ENCODE results near the gene SNCAIP. TPM values are rescaled to one million over a fixed set of nuclear protein-coding genes. Genes with fewer than 3 reads are reported as not detected.

The SNCAIP gene
- not detected for polyA plus RNA-seq (ENCODE audit: low read depth in 6 of 6)

DNA sequence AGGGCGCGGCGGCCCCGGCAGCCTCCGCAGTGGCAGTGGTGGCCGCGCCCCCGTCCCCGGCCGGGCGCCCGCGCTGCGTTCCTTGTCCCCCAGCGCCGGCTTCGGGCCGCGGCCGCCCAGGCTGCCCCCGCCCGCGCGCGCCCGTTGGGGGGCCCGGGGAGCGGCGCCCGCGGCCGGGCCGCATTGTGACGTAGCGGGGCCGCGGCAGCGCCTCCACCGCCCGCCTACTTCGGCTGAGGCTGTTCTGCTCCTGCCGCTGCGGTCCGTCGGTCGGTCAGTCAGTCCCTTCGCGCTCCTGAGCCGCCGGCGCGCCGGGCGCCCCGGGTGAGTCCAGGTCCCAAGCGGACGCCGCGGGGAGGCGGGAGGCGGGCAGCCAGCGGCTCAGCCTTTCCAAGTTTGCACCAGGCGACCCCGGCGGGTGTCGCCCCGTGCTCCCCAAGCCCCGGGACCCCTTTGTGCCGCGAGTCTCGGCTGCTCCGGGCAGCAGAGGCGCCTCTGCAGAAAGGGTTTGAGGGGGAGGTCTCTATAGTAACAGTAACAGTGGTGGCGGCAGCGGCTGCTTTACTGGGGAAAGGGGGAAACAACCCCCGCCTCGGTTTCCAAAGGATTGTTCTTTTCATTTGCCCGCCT, at the start of gene SNCAIP:
Gene SNCAIP, plus strand, starts transcription at position 277 of the 630 bp plus-strand sequence. CDS start 78,898 bp downstream, outside the sequence.
- H3K27me3 Mint-ChIP-seq = peaks cover 53 to 77% (median 73%) of the 10 kb centered on the region in 3 donors
- peaks cover 0 to 5% (median 2%) of the 10 kb centered on the region in 7 donors for H3K9me3 Mint-ChIP-seq
- H3K4me3 Mint-ChIP-seq = peak within 1 kb of the TSS; percentile 28 to 88 (median 63)
- H3K36me3 Mint-ChIP-seq = no peaks in the 10 kb centered on the region
- DNase-seq (no peak), ATAC-seq (ENCODE audit: low read depth in 2 of 2) (peak in 1 of 2 donors; percentile 14)
- H3K4me1 Mint-ChIP-seq = peaks cover 8 to 22% (median 13%) of the 10 kb centered on the region in 3 donors
- peak within 1 kb of the TSS in 1 of 6 donors; percentile 29 for H3K27ac Mint-ChIP-seq

DNA sequence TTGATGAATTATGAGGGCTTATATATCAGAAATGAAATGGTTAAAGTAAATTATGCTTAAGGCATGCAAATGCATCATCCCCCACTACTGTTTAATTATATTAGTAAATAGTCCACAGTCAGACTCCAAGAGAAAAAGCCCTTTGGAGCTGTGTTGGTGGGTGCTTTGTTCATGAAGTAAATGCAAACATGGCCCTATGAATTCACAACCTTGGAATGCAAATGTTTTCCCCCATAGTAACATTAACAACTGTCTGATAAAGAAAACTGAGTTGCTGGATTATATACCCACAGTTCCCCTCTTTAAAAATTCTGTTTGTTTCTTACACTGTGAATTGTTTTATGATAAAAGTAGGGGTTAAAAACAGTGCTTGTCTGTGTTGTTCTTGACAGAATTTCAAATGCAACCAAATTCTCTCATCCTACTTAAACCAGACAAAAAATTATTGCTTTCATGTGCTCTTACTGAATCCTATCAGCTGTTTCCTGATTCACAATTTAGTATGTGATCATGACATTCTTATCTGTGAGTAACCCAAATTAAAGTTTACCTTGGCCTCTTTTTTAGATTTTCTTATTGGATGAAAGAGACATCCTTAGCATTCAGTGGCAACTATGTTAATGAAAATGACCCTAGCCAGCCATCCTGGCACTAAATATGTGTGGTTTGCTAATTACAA, 48.5 kb upstream of the SNCAIP start:
- H3K4me3 Mint-ChIP-seq = no peak overlapping the region
- H3K27ac Mint-ChIP-seq = no peak overlapping the region
- DNase-seq (no peak), ATAC-seq (ENCODE audit: low read depth in 2 of 2) (no peak)
- H3K4me1 Mint-ChIP-seq = no peaks in the 10 kb centered on the region
- peaks cover 0 to 12% (median 5%) of the 10 kb centered on the region in 7 donors for H3K9me3 Mint-ChIP-seq
- no peaks in the 10 kb centered on the region for H3K36me3 Mint-ChIP-seq
- H3K27me3 Mint-ChIP-seq = peaks cover 6 to 17% (median 13%) of the 10 kb centered on the region in 3 donors

DNA sequence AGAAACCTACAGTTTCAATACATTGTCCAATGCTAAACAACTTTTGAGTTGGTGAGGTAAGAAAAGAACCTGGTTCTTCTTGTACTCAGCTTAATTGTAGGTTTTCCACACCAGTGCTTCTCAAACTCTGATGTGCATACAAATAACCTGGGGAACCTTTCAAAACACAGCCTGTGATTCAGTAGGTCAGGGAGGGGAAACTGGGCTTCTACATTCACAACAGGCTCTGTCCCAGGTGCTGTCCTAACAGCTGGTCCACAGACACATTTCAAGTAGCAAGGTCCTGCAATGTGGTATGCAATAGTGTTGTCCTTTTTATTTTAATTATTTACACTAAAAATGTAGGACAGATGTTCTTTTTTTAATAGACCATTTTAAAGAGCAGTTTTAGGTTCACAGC, 47.4 kb upstream of the SNCAIP start:
- no peak overlapping the region for H3K4me3 Mint-ChIP-seq
- no peak for ATAC-seq (ENCODE audit: low read depth in 2 of 2)

DNA sequence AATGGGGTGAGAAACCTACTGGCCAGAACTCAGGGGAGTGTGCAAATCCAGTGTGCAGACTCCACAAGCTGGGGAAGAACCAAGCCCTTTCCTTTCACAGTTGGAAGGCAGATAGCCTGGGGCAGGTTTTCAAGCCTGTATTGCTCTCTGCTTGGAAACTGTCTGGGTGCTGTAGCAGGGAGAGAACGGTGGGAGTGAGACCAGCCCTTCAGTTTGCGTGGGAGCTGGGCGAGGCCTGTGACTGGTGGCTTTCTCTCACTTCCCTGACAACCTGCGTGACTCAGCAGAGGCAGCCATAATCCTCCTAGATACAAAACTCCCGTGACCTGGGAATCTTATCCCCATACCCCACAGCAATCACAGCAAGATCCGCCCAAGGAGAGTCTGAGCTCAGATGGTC, 44.9 kb upstream of the SNCAIP start:
- H3K9me3 Mint-ChIP-seq = peaks cover 0 to 10% (median 2%) of the 10 kb centered on the region in 7 donors
- H3K4me1 Mint-ChIP-seq = no peaks in the 10 kb centered on the region
- H3K27me3 Mint-ChIP-seq = peaks cover 6 to 16% (median 13%) of the 10 kb centered on the region in 3 donors
- no peaks in the 10 kb centered on the region for H3K36me3 Mint-ChIP-seq
- no peak overlapping the region for H3K27ac Mint-ChIP-seq
- H3K4me3 Mint-ChIP-seq = no peak overlapping the region
- ATAC-seq (ENCODE audit: low read depth in 2 of 2) = no peak
- no peak for DNase-seq

More for the DNA sequence above, 47.4 kb upstream of the SNCAIP start:
- Mint-ChIP-seq H3K27ac (no peak overlapping the region), H3K36me3 (no peaks in the 10 kb centered on the region), H3K27me3 (peaks cover 6 to 17% (median 13%) of the 10 kb centered on the region in 3 donors), H3K9me3 (peaks cover 0 to 6% (median 3%) of the 10 kb centered on the region in 7 donors), H3K4me1 (no peaks in the 10 kb centered on the region)
- no peak for DNase-seq

DNA sequence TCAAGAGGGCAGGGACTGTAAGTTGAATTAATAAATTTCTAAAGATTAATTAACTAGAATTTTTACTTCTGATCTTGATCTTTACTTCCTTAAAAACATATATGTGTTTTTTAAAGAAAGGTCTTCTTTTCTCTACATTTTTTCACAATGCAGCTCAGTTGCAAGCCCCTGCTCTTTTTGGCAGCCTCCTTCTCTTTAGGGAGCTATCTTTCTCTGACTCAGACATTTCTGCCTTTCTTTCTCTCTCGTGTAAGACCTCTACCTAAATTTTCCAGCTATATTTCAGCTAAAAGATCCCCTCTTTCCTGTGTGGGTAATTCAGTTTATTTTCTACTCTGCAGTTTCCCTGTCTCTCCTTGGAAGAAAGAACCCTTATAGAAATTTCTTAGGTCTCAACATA, 38.3 kb upstream of the SNCAIP start:
- no peak overlapping the region for H3K4me3 Mint-ChIP-seq
- H3K27ac Mint-ChIP-seq = no peak overlapping the region
- no peaks in the 10 kb centered on the region for H3K36me3 Mint-ChIP-seq
- DNase-seq = no peak
- H3K4me1 Mint-ChIP-seq = no peaks in the 10 kb centered on the region
- peaks cover 0 to 6% (median 0%) of the 10 kb centered on the region in 3 donors for H3K27me3 Mint-ChIP-seq
- H3K9me3 Mint-ChIP-seq = peaks cover 0 to 14% (median 2%) of the 10 kb centered on the region in 7 donors
- no peak for ATAC-seq (ENCODE audit: low read depth in 2 of 2)

DNA sequence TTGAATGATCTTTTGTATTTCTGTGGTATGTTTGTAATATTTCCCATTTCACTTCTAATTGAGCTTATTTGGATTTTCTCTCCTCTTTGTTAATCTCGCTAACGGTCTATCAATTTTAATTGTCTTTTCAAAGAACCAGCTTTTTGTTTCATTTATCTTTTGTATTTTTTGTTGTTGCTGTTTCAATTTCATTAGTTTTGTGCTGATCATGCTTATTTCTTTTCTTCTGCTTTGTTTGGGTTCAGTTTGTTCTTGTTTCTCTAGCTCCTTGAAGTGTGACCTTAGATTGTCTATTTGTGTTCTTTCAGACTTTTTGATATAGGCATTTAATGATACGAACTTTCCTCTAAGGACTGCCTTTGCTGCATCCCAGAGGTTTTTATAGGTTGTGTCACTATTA, 28.4 kb upstream of the SNCAIP start:
- Mint-ChIP-seq H3K27ac (no peak overlapping the region), H3K27me3 (peaks cover 0 to 5% (median 0%) of the 10 kb centered on the region in 3 donors), H3K4me3 (no peak overlapping the region), H3K9me3 (peaks cover 7 to 39% (median 16%) of the 10 kb centered on the region in 7 donors), H3K4me1 (no peaks in the 10 kb centered on the region), H3K36me3 (no peaks in the 10 kb centered on the region)
- no peak for DNase-seq
- ATAC-seq (ENCODE audit: low read depth in 2 of 2) = no peak

DNA sequence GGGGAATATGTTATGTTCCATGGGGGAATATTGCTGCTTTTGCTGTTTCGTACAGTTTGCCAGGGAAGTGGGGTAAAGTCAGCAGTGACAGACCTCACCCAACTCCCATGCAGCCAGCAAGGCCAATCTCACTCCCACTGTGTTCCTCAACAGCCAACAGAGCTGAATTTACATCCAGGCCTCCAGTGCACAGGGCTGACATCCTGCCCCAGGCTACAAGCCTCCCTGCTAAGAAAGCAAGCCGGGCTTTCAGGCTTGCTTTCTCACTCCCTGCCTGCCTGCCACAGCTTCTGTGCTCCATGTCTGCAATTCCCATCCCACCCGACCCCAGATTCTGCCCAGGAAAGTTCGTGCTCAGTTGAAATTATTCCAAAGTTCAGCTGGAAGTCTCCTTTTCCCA, 25.5 kb upstream of the SNCAIP start:
- no peaks in the 10 kb centered on the region for H3K36me3 Mint-ChIP-seq
- ATAC-seq (ENCODE audit: low read depth in 2 of 2) = no peak

DNA sequence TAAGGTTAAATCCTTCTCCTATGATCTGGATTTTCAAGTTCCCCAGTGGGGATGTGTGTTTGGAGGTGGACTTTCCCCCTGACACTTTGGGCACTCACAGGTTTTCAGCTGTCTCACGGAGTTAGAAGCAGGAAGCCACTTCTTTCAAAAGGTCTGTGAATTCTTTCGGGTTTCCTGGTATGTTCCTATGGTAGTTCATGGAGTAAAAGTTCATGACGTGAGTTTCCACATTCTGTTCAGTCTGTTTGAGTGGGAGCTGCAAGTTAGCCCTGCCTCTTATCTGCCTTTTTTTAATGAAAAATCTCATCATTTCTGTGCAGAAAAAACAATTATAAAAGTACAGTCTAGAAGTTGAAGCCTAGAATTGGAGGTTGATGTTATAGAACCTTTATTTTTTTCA, 24.9 kb upstream of the SNCAIP start:
- Mint-ChIP-seq H3K9me3 (peaks cover 3 to 23% (median 11%) of the 10 kb centered on the region in 7 donors), H3K4me1 (no peaks in the 10 kb centered on the region), H3K36me3 (no peaks in the 10 kb centered on the region), H3K27me3 (peaks cover 0 to 12% (median 0%) of the 10 kb centered on the region in 3 donors), H3K4me3 (no peak overlapping the region), H3K27ac (no peak overlapping the region)
- no peak for ATAC-seq (ENCODE audit: low read depth in 2 of 2)
- DNase-seq = no peak

More for the DNA sequence above, 25.5 kb upstream of the SNCAIP start:
- Mint-ChIP-seq H3K4me3 (no peak overlapping the region), H3K27me3 (peaks cover 0 to 9% (median 0%) of the 10 kb centered on the region in 3 donors), H3K9me3 (peaks cover 3 to 28% (median 11%) of the 10 kb centered on the region in 7 donors), H3K27ac (no peak overlapping the region), H3K4me1 (no peaks in the 10 kb centered on the region)
- DNase-seq = no peak

DNA sequence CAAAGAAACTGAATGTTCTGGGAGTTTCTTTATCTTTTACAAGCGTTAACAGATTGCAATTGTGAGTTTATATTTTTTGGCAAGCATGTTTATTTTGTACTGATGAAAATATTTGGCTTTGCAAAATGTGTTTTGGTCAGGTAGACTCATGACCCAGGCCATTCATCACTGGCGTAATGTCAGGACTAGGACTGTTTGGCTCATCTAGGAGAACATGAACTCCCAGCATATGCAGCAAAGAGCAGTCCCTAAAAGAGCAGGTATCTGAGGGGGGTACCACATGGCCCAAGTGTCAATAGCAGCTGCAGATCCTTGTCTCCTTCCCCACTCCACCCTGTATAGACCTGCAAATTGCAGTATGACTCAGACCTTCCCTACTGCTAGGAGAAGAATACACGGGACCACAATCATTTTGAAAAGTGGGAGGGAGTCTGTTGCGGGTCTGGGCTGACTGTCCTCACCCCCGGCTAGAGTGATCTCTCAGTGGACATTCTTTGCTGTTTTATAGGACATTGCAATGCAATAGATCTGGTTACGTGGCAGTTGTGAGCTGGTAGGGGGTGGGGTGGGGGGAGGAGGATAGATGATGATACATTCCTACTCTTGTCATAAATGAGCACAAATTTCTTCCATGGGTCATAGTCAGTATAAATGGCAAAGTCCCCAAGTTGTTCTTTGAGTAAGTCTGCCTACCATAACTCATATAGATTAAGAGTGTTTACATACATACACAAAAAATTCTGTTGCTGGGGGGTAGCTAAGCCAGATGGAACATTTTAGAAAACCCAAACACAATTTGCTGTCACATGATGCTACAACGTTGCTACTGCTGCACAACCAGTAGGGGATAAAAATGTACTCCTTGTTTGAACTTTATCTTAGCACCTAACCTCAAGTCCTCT, 20.8 kb upstream of the SNCAIP start:
- no peaks in the 10 kb centered on the region for H3K36me3 Mint-ChIP-seq
- ATAC-seq (ENCODE audit: low read depth in 2 of 2) (no peak), DNase-seq (no peak)
- H3K4me3 Mint-ChIP-seq = no peak overlapping the region
- peaks cover 6 to 10% (median 8%) of the 10 kb centered on the region in 3 donors for H3K27me3 Mint-ChIP-seq
- no peak overlapping the region for H3K27ac Mint-ChIP-seq
- no peaks in the 10 kb centered on the region for H3K4me1 Mint-ChIP-seq
- peaks cover 0 to 6% (median 3%) of the 10 kb centered on the region in 7 donors for H3K9me3 Mint-ChIP-seq

DNA sequence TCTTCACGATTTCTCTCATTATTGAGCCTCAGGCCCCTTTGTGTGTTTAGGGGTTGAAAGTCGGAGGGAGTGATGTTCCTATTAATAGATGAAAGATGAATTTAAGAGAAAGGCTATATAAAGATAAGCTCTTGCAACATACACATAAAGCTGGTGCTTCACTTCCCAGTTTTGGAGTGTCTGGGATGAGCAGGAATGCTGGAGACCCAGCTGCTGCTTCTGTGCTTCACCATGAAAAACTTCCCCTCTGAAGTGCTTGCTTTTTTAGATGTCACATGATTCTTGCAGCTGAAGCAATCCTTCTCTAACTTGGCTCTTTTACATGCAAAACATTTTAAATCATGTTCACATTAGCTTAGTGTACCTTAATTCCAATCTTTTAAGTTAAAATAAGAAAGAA, 19.7 kb upstream of the SNCAIP start:
- DNase-seq (no peak), ATAC-seq (ENCODE audit: low read depth in 2 of 2) (no peak)
- H3K4me3 Mint-ChIP-seq = no peak overlapping the region
- H3K27ac Mint-ChIP-seq = no peak overlapping the region
- peaks cover 0 to 6% (median 3%) of the 10 kb centered on the region in 7 donors for H3K9me3 Mint-ChIP-seq
- H3K36me3 Mint-ChIP-seq = no peaks in the 10 kb centered on the region
- peaks cover 6 to 10% (median 8%) of the 10 kb centered on the region in 3 donors for H3K27me3 Mint-ChIP-seq
- no peaks in the 10 kb centered on the region for H3K4me1 Mint-ChIP-seq

DNA sequence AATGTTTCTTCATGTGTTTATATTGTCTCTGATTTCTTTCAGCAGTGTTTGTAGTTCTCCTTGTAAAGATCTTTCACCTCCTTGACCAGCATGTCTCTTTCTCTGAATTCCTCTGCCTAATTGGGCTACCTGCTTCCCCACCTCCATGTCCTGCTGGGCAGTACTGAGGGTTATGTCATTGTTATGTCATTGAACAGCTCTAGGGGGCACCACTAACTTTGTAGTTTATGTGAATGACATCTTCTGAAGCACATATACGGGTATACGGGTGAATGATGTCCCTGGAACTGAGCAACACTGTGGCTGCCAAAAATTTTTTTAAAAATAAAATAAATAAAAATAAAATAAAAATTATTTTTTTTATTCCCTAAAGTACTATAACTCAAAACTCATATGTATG, 16.9 kb upstream of the SNCAIP start:
- H3K27ac Mint-ChIP-seq = no peak overlapping the region
- no peak for ATAC-seq (ENCODE audit: low read depth in 2 of 2)
- no peaks in the 10 kb centered on the region for H3K36me3 Mint-ChIP-seq
- DNase-seq = no peak
- H3K4me1 Mint-ChIP-seq = no peaks in the 10 kb centered on the region
- peaks cover 10 to 14% (median 12%) of the 10 kb centered on the region in 3 donors for H3K27me3 Mint-ChIP-seq
- H3K4me3 Mint-ChIP-seq = no peak overlapping the region
- H3K9me3 Mint-ChIP-seq = peaks cover 0 to 6% (median 3%) of the 10 kb centered on the region in 7 donors

DNA sequence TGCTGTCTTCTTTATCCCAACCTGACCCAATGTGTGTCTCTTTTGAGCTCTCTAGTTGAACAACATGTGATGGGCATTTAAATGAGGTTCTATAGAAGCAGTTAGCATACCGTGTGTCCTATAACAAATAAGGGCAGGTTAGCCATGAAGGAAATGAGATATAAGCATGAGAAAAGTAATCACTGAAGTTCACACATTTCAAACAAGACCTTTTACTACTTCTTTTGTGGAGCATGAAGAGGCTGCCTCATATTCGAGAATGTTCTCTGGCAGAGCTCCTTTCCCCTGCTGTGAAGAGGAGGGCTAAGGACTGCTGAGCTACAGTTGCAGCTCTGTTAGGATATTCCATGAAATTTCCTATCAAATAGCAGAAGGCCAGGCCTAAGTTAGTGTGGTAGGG, 15.2 kb upstream of the SNCAIP start:
- ATAC-seq (ENCODE audit: low read depth in 2 of 2) (no peak), DNase-seq (no peak)
- Mint-ChIP-seq H3K4me1 (no peaks in the 10 kb centered on the region), H3K4me3 (no peak overlapping the region), H3K36me3 (no peaks in the 10 kb centered on the region), H3K27me3 (peaks cover 7 to 16% (median 14%) of the 10 kb centered on the region in 3 donors), H3K27ac (no peak overlapping the region), H3K9me3 (peaks cover 0 to 6% (median 4%) of the 10 kb centered on the region in 7 donors)

DNA sequence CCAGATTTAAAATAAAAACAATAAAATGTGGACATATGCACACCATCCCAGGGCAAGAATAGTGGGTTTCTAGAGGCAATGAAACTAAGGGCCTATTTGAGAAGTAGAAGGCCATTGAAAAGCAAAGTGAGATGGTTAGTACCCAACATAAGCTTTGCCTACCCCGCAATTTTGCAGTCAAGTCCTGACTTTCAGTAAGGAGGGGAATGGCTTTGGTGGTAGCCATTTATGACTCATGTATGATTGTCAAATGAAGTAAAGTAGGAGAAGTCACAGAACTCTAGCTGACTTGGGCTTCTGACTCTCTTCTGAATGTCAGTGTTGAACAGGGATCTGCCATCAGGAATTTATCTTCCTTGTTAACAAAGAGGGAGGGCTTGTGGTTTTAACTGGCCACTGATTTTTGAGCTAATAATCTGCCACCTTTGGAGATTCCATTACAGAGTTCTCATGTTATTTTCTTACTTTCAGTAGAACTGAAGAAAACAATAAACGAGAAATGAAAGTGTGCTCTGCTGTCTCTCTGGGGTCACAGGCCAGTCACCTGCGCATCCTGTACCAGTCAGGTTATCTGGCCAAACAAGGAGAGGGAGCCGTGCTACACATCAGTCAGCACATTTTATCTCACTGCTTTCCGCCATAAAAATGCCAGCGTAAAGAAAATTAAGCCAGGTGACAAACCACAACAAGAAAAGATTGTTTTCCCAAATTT, 14.3 kb upstream of the SNCAIP start:
- peaks cover 8 to 19% (median 14%) of the 10 kb centered on the region in 3 donors for H3K27me3 Mint-ChIP-seq
- no peaks in the 10 kb centered on the region for H3K4me1 Mint-ChIP-seq
- H3K27ac Mint-ChIP-seq = no peak overlapping the region
- peaks cover 0 to 6% (median 4%) of the 10 kb centered on the region in 7 donors for H3K9me3 Mint-ChIP-seq
- H3K4me3 Mint-ChIP-seq = no peak overlapping the region
- no peaks in the 10 kb centered on the region for H3K36me3 Mint-ChIP-seq
- DNase-seq = no peak
- ATAC-seq (ENCODE audit: low read depth in 2 of 2) = no peak

Data from naive B cell (primary cell).